Right forelimb (tissue), 1 donor: Measurements from ENCODE around the gene DAB2IP.

Experiments used
- DNase-seq: peaks from one replicate; pipeline ENCODE4 v3.0.0-alpha.2; 2018

The DAB2IP gene

GRCh38 chr9:121667214-121667613, 15.8 kb downstream of the DAB2IP start:
- no peak for DNase-seq

DNA sequence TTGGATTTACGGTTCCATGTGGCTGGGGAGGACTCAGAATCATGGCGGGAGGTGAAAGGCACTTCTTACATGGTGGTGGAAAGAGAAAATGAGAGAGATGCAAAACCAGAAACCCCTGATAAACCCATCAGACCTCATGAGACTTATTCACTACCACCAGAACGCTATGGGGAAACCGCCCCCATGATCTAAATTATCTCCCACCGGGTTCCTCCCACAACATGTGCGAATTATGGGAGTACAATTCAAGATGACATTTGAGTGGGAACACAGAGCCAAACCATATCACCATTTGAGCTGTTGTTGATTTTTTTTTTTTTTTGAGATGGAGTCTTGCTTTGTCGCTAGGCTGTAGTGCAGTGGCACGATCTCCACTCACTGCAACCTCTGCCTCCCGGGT, 16.5 kb downstream of the DAB2IP start:
- DNase-seq, result no peak

- DNase-seq, result no peak
These were observed 19.0 kb downstream of the DAB2IP start for GRCh38 chr9:121670431-121670830.

DNA sequence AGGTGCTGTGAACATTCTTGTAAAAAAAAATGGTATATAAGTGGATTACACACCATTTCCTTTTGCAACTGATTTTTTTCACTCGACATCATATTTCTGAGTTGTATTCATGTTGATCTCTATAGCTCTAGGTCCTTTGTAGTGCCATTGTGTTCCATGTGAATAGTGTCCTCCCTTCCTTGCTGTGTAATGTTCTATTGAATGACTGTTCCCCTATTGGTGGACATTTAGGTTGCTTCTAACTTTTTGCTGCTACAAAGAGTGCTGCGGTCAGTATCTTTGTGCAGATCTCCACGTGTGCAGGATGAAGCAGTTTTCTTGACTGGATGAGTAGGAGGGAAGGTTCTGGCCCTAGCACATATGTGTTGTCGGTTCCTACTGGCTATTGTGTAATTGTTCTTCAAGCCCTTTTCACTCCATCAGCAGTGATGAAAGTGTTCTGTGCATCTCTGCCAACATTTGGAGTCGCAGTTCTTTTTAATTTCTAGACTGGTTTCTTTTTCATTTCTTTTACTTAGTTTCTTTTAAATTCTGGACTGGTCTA, 20.2 kb downstream of the DAB2IP start:
- DNase-seq, result no peak

DNA sequence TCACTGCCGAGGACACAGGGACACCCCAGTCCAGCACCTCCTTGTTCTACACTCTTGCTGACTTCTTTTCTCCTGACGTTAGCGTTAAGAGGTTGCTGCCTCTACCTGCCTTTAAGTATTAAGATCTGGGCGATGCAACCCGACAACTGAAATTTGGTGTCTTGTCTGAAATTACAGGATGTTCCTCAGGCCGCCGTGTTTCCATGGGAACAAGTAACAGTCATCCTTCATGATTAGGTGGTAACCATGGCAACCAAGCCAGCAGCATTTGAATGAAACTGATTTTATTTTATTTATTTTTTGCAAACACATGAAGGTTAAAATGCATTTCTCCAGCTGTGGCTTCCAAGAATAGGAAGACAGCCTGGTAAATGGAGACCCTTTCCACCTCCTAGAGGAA, 20.8 kb downstream of the DAB2IP start:
- DNase-seq, result no peak

GRCh38 chr9:121672986-121673385, 21.6 kb downstream of the DAB2IP start:
- no peak for DNase-seq

DNA sequence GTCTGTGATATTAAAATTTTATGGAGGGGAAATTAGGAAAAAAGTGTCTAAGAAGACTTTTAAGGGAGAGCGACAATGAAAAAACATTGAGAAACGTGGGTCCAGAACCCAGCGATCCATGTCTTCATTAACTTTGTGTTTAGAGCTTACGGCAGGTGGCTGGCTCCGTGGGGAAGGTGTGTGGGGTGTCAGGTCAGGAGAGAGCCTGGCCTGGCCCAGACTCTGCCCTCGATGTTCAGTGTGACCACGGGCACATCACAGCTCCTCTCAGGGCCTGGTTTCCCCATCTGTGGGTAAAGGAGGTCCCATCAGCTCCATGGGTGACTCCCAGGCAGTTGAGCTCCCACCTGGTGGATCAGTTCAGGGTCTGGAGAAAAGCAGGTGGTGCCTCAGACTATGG, 22.1 kb downstream of the DAB2IP start:
- DNase-seq, result no peak

DNA sequence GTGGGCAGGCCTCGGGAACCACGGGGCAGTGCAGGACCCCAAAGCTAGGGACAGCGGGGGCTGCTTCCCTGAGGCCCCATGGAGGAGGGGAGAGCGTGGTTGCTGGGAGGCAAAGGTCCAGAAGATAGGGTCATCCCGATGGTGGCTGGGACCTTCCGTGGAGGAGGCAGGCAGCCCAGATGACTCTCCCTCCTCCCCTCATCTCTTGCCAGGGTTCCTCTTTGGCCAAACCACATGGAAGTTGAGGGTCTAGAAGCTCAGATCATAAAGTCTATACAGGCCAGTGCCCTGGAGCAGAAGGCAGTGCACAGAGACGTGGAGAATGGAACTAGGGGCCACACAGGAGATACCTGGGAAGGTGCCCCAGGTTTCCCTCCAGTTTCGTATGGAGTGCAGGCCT, 22.6 kb downstream of the DAB2IP start:
- DNase-seq, result no peak

GRCh38 chr9:121674952-121675351, 23.5 kb downstream of the DAB2IP start:
- DNase-seq, result no peak

GRCh38 chr9:121675381-121675780, 23.9 kb downstream of the DAB2IP start:
- no peak for DNase-seq

DNA sequence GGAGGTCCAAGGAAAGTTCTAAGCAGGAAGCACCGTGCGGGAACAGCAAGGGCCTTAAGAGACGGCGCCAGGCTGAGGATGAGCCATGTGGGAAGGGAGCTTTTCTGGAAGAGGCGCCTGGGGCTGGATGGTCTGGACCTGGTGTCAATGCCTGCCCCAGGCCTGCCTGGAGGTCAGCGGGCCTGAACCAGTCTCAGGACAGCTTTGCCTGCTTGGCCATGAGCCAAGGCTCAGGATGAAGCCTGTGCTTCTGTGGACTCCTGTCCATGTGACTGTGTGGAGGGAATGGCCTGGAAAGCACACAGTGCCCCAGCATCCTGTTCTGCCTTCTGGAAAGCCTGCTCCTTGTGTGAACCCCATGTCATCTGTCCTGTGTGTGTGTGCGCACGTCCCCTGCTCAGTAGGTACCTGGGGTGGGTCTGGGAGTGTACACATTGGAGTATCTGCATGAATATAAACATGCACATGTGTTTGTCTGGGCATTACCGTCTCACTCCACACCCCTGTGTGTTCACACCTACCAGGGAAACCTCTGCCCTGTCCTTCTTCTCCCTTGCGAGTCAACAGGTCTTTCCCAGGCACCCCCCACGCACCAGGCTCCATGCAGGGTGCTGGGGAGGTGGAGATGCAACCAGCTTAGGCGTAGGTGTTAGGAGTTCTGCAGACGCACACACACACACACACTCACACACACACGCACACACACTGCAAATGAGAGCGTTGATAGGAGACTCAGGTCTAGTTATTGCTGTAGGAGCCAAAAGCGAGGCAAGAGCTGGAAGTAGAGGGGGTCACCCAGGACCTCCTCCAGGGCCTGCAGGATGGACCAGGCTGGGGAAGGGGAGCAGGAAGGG, 24.8 kb downstream of the DAB2IP start:
- DNase-seq, result no peak

DNA sequence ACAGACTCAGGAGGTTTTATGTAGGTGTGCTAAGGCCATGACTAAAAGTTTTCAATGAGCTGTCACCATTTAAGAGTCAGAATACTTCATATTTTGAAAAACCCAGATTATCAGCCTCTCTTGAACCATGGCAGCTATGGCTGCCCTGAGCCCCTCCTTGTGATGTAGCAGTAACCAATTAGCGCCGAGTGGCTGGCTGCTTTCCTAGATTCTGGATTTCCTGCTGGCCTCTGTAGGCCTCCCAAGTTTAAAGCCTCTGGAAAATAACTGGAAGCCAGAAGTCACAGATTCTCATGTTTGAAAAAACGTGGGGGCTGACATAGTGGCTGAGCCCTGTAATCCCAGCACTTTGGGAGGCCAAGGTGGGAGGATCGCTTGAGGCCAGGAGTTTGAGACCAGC, 25.5 kb downstream of the DAB2IP start:
- no peak for DNase-seq

GRCh38 chr9:121678501-121679022, 27.1 kb downstream of the DAB2IP start:
- no peak for DNase-seq

DNA sequence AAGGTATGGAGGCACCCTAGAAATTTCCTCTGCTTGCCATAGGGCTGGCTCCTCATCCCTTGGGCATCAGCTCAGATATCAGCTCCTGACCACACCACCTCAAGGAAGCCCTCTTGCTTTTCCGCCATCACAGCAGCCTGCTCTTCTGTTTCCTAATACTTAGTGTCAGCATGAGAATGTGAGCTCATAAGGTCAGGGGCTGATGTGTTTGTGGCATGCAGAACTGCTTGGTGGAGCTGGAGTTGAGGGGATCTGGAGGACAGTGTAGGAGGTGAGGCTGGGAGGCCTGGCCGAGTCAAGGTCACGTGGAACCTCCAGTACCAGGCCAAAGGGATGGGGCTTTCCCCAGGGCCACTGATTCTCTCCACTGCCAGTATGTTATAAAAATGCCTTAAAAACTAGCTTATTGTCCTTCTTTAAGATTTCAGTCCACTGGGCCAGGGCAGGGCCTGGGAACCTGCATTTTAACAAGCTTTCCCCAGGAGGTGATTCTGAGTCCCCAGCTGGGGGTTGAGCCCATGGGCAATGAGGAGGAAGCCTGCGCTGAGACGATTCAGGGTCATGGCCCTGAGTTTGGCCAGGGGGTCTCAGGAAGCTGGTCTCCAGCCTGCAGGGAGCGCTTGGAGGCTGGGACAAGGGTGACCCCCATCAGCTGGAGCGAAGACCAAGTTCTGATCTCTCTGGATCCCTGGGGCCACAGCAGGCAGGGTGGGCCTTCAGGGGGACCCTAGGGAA, 28.6 kb downstream of the DAB2IP start:
- no peak for DNase-seq

GRCh38 chr9:121681404-121681803, 30.0 kb downstream of the DAB2IP start:
- DNase-seq, result no peak

DNA sequence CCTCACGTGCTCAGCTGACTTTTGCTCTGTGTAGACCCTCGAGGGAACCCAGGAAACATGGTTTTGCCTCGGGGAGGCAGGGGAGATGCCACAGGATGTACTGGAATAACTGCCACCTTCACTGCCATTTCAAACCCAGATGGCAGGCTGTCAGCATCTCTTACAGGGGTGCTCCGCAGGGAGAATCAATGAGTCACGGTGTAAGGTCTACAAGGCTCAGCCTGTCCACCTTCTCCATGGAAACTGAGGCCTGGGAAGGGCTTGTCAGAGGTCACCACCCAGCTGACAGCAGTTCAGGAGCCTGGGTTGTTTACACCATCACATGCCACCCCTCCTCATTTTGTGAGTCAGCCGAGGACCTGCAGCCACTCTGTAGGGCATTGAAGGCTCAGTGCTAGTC, 30.8 kb downstream of the DAB2IP start:
- DNase-seq, result no peak

DNA sequence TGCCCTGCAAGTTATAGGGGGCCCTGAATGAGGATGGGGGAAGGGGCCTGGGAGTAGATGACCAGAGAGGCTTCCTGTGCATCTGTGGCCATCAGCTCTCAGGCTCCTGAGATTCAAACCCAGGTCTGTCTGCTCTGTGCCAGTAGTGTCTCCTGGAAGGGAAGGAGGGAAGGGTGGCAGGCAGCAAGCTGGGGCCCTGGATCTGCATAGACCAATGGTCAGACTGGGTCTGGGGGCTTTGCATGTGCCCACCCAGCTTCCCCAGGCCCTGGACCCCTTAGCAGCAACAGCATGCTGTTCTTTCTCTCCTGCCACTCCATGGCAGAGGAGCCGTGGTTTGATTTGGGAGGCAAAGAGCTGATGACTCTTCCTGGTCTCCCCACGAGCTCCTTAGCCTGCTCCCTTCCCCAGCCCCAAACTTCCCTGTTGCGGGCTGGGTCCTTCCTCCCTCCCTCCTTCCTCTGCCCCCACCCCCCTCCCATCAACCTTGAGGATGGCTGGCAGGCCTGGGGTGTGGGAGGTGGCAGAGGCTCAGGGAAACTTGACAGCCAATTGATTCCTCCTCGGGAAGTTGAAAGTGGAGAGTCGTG, 31.6 kb downstream of the DAB2IP start:
- no peak for DNase-seq

GRCh38 chr9:121683652-121684051, 32.2 kb downstream of the DAB2IP start:
- DNase-seq, result no peak

DNA sequence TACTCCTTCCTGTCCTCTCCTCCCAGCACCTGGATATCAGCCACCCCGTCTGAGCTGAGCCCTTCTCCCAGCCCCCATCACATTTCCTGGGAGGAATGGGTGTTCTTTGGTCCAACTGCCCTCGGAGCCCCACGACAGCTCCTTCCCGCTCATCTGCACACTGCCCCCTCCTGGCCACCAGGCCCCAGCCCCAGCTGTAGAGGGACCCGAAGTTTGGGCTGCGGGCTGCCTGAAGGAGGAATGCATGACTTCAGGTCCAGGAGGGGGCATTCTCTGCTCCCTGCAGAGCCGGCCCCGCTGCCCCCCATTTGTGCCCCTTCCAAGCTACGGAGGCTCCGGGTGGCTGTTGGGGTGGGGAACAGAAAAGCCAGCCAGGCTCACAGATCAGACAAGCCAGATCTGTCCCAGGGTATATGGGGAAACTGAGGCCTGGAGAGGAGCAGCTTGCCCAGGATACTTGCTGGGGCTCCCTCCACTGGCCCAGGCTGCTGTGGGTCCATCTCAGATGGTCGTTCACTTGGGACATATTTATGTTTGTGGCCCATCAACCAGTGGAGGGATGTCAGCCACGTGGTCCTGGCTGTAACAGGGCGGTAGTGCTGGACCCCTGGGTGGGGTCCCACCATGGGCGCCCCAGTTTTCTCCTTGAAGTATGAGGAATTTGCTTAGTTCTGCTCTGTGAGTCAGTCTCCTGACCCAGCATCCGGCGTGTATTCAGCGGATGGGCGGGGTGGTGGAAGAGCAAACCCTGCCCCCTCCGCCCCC, 33.1 kb downstream of the DAB2IP start:
- no peak for DNase-seq

DNA sequence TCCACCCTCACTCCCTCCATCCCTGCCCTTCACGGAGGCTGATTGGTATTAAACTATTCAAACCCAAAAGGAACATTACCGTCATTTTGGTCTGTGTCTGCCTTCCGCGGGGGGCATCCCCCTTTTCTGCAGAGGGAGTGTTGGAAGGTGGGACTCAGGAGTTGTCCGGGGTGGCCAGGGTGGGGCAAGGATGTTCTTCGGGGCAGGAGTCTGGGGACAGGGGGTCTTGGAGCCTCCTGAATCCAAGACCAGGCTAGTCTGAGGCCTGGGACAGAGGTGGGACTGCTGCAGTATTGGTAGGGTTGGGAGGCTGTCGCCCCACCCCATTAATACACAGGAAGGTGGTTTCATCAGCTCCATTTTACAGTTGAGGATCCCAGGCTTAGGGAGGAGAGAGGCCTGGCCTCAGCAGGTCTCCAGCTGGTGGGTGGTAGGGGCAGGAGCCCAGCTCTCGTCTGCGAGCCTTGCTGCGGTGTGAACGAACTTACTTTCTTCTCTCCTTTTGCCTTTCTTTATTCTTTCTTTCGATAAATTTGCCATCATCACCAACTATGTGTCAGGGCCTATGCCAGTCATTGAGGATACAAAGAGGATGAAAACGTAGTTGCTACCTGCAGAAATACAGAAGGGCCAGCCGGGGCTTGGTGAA, 33.8 kb downstream of the DAB2IP start:
- DNase-seq, result no peak

DNA sequence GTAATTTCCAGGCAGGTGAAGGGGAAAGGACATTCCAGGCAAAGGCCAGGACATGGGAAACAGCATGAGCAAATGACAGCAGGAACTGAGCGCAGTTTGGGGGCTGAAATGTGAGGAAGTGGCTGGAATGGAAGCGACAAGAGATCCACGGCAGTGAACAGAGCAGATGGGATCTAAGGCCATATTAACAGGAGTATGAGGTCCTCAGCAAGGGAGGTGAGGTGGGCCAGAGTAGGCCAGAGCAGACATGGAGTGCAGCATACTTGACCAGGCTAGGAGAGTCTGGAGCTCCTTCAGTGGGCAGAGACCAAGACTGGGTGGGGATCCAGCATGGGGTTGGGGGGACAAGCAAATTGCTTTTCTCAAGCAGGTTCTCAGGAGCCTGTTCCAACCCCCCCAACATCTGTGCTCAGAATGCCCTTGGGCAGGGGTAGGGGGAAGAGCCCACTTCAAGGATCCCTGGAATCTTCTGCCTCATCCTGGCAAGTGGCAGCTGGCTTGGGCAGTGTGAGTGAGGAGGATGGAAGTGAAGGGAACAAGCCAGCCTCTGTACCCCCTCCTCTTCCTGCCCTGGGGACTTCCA, 34.5 kb downstream of the DAB2IP start:
- DNase-seq, result no peak
